ENCODE measurements around the gene CD207.

Gene CD207

DNA sequence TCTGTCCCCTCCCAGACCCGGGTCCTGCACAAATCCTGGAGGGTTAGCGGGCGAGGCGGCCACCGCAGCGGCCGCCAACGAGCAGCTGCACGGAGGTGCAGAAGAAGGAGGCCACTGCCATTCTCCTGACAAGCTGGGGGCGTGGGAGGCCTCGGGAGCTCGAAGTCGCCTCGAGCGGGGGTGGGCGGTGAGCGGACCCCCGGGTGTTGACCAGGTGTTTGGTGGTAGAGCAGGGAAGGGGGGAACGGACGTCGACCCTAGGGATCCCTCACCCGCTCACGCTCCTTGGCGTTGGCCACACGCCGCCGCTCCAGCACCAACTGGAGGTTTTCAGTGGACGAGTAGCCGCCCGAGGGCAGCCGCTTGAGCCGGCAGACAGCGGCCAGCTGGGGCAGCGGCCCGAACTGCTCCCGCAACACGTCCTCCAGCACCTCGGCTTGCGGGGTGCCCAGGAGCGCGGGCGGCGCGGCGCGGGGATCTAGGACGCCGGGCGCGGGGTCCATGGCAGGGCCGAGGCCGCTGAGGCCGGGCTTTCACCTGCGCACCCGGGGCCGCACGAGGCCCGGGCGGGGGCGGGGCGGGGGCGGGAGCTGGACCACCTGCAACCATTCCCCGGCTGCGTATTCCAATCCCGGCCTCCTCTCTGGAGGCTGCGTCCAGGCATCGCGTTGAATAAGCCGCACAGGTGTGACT, 45.3 kb downstream of the CD207 start, which contains the start of gene FIGLA:
TSS of gene FIGLA (minus strand) at position 508 of the 693 bp plus-strand sequence. CDS start at position 503, 5 bp downstream.
- no peak for DNase-seq

DNA sequence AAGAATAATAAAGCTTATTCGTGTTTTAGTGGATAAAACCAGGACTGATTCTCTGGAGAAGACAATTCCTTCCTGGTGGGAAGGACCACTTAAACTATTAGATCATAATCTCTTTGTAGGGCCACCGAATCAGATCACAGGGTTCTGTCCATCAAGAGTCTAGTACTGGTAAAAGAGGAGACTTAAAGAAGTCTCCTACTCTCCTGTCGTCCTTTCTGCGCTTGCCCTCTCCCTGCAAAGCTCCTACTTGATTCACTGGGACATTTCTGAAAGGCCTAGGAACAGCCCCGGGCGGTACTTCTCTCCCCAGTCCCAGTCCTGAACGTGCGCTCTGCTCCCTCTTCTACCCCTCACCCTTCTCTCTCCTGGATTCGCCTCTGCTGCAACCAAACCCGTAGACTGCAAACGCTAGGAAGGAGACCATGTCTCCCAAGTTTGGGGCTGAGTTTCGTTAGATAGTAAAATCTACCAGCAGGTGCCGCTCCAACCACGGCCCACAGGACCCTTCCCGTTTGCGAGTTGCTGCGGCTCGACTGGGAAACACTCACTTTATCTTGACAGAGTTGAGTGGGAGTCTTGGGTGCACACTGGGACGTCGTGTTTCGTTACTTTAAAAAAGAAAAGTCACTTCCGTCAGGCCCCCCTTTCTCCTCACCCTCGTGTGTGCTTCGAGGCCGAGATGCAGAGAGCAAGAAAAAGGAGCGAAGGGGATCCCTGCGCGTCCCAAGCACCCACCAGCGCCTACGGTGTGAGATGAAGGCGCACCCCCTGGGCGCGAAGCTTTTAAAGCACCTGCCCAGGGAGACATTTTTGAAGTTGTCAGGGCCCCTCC, 46.1 kb downstream of the CD207 start:
- DNase-seq, result peak; percentile 66

DNA sequence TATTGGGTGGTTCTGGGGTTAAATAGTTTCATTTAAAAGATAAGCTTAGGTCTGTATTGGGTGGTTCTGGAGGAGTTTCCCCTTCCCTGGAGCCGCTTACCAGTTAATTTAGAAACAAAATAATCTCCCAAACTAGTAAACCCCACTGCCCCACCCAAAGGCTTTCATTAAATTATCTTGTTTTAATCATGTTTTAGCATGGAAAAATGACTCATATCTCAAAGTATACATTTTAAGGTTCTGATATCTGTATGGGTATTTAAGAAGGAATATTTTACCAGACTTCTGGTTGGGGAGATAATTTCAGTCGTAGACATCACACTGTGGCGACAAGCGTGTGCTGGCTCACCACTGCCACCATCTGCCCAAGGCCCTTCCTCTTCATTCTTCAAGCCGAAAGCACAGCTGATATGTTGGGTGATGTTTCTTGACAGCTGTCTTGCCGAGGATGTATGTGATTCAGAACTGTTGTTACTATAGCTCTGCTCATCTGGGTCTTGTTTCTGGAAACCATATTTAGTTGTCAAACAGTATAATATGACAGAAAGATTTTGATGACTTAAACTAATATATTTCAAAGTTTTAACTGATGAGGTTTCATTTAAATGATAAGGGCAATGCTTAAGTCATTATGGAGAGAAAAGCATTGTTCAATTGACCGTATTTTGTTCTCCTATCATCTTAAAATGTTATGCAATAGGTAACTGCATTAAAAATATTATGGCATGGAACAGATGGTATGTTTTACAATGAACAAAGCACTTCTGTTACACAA, 50.3 kb downstream of the CD207 start:
- DNase-seq, result peak; percentile 63

DNA sequence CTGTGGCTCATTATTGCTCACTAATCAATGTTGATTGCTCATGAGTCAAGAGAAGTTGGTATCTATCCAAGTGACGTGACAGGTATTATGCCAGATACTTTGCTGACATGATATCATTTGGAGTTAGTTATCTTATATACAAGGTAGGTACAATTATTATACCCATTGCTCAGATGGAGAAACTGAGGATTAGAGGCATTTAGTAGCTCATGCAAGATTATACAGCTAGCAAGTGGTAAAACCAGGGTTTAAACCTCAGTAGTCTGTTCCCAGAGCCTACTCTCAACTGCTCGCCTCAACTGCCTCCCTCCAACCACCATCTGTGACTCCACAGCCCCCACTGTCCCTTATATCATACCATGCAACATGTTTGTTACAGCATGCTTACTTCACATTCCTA, 51.3 kb downstream of the CD207 start:
- no peak for DNase-seq
